Retinal pigment epithelial cell (primary cell): Measurements from ENCODE around the gene FCRL5.
"Not testable (repeated sequence)": the region's sequence is repeated elsewhere in the genome, so short reads cannot be mapped to it uniquely, and the experiment has no call there.

Experiments used
- DNase-seq: peaks from one replicate; pipeline ENCODE4 v3.0.0-alpha.2; 2010; ENCODE audit warnings: low read depth
- H3K4me3 ChIP-seq: 2 replicates; pipeline ENCODE4 v1.5.1; 2011; ENCODE audit warnings: mild to moderate bottlenecking, low read length, control low read depth, moderate library complexity
- TF ChIP-seq, protein P1 (sequence below): conservative IDR thresholded peaks from 2 replicates; pipeline ENCODE4 v1.5.1; 2011; ENCODE audit warnings: low read depth, low read length, control low read depth, inconsistent platforms

FCRL5 gene

DNA sequence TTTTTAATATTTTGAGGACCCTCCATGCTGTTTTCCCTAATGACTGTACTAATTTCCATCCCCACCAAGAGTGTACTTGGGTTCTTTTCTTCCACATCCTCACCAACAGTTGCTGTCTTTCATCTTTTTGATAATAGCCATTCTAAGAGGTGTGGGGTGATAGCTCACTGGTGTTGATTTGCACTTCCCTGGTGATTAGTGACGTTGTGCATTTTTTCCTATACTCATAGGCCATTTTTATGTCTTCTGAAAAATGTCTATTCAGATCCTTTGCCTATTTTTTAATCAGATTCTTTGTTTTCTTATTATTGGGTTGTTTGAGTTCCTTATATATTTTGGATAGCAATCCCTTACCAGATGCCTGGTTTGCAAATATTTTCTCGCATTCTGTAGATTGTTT is 64.2 kb downstream of the FCRL5 start:
- H3K4me3 ChIP-seq = no peak overlapping the region
- TF ChIP-seq, protein P1, sequence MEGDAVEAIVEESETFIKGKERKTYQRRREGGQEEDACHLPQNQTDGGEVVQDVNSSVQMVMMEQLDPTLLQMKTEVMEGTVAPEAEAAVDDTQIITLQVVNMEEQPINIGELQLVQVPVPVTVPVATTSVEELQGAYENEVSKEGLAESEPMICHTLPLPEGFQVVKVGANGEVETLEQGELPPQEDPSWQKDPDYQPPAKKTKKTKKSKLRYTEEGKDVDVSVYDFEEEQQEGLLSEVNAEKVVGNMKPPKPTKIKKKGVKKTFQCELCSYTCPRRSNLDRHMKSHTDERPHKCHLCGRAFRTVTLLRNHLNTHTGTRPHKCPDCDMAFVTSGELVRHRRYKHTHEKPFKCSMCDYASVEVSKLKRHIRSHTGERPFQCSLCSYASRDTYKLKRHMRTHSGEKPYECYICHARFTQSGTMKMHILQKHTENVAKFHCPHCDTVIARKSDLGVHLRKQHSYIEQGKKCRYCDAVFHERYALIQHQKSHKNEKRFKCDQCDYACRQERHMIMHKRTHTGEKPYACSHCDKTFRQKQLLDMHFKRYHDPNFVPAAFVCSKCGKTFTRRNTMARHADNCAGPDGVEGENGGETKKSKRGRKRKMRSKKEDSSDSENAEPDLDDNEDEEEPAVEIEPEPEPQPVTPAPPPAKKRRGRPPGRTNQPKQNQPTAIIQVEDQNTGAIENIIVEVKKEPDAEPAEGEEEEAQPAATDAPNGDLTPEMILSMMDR = no peak
- DNase-seq = no peak

DNA sequence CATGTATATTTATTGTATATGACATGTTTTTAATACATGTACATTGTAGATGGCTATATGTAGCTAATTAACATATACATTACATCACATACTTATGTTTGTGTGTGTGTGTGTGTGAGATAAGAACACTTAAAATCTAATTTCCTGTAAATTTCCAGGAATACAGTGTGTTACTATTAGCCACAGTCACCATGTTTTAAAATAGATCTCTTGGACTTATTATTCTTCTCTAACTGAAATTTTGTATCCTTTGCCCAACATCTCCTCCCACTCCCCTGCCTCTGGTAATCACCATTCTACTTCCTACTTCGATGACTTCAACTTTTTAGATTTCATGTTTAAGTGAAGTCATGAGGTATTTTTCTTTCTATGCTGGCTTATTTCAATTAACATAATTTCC is 64.8 kb downstream of the FCRL5 start:
- no peak overlapping the region for H3K4me3 ChIP-seq
- TF ChIP-seq, protein P1 = no peak
- no peak for DNase-seq

DNA sequence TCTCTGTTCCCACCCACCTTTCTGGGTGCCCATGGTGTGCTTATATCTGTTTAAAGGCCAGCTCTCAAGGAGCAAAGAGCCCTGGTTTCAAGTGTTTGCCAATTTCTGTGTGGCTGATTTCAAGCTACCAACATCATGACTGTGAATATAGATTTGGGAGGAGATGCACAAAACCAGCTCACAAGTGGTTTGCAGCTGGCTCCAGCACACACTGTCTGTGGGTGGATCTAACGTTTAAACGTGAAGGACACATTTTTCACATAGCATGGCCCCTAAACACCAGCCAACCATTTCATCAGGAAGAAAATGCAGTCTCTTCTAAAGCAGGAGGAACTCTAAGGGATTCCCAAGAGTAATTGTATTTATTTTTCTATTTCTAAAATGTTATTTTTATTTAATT is 65.2 kb downstream of the FCRL5 start:
- DNase-seq = no peak
- TF ChIP-seq, protein P1 = no peak
- H3K4me3 ChIP-seq = no peak overlapping the region

DNA sequence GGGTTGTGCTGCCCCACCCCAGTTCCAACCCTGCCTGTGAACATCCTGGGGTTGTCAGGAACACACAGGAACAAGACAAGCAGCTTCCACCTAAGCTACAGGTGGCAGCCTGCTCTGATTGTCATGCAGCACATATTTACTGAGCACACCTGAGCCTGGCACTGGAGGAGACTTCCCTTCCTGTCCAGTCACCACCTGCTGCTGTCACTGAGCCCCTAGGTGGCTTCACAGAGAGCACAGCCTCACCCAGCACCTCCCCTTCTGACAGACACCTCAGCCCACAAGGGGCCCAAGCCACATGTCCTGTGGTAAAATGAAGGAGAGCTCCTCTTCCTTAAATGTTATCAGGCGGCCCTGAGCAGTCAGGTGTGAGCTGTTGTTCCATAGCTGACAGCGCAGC is 65.9 kb downstream of the FCRL5 start:
- DNase-seq, H3K4me3 ChIP-seq: not testable (repeated sequence)

DNA sequence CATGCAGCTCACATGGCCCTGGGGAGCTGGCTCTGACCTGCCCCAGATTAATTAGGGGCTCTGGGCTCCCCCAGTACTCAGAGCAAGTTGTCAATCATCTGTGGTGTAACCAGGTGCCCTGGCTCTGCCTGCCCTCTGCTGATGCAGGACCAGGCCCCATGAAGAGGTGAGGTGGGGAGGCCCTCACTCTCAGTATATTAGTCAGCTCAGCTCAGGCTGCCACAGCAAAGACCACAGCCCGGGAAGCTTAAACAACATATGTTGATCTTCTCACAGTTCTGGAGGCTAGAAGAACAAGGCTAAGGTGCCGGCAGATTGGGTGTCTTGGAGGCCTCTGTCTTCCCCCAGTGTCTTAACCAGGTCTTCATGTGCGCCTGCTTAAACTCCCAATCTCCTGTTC is 66.5 kb downstream of the FCRL5 start:
- no peak overlapping the region for H3K4me3 ChIP-seq
- no peak for DNase-seq
- TF ChIP-seq, protein P1 = no peak

DNA sequence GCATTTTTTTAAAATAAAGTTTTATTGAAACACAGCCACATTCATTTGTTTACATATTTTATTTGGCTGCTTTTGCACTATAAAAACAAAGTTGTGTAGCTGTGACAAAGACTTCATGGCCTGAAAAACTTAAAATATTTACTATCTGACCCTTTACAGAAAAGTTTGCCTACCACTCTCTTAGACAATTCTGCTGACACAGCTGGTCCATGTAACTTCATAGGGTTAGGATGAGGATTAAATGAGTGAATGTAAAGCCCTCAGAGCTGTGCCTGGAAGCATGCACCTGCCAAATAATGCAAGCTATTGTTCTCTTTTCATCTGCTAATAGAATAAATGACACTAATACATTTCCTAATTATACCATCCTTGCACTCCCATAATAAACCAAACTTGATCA is 67.7 kb downstream of the FCRL5 start:
- TF ChIP-seq, protein P1 = no peak
- H3K4me3 ChIP-seq = no peak overlapping the region
- no peak for DNase-seq

DNA sequence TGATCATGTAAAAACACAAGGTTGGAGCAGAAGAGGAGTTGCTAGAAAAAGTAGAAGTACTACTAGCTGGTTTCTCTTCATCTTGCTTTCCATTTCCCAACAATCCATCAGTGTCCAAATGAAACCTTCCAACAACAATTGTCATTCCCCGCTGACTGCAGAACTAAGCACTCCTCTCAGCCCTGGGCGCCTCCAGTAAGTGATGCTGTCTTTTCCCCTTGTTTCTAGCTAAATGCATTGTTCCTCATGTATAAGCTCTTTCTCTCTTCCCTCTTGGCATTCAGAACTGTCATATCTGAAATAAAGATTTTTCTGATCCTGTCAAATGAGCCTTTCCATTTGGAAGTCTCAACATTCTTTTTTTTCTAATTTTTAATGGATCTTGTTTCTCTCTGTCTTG is 68.7 kb downstream of the FCRL5 start:
- H3K4me3 ChIP-seq = no peak overlapping the region
- TF ChIP-seq, protein P1 = no peak
- no peak for DNase-seq

DNA sequence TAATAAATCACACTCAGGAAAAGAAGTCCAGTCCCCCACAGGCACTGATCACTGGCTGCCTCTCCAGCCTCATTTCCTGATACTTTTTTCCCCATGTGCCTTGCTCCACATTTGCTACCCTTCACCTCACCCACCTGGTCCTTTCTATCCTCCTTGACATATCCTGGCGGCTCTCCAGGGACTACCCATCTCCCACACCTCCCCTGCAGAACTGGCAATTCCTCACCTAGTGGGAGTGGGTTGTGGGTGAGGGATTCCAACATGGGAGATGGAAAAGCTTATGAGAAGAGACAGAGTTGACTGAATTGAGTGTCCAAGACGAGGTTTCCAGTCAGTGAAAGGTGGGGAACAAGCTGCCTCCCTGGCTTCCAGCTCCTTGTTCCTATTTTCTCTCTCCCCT is 69.6 kb downstream of the FCRL5 start:
- TF ChIP-seq, protein P1 = no peak
- DNase-seq = no peak
- H3K4me3 ChIP-seq = no peak overlapping the region
